Smooth muscle cell (in vitro differentiated cells): ENCODE measurements around the gene UBE2H. TPM values are rescaled to one million over a fixed set of nuclear protein-coding genes. Genes with fewer than 3 reads are reported as not detected.

Experiments
- DNase-seq: peaks from one replicate; lab custom pipeline; 2025; ENCODE audit not compliant: unreplicated experiment; lab: John Stamatoyannopoulos, UW
- H2AFZ ChIP-seq: fragments of 200-600 bp; sonication (generic); 2 replicates; pipeline ENCODE4 v1.6.0; 2016; ENCODE audit warnings: antibody characterized with exemption, low read depth, mild to moderate bottlenecking
- H3F3A ChIP-seq: fragments of 200-600 bp; sonication (generic); 2 replicates; pipeline ENCODE4 v1.6.0; 2017; ENCODE audit warnings: antibody characterized with exemption, low read depth
- H3K27ac ChIP-seq: fragments of 200-600 bp; sonication (generic); 2 replicates; pipeline ENCODE4 v1.5.1; 2016; ENCODE audit warnings: low read depth, mild to moderate bottlenecking
- H3K27me3 ChIP-seq: fragments of 200-600 bp; sonication (generic); 2 replicates; pipeline ENCODE4 v1.6.1; 2016; ENCODE audit warnings: low read depth, mild to moderate bottlenecking
- H3K36me3 ChIP-seq: fragments of 200-600 bp; sonication (generic); 2 replicates; pipeline ENCODE4 v1.5.1; 2016; ENCODE audit warnings: low read depth
- H3K4me1 ChIP-seq: fragments of 200-600 bp; sonication (generic); 2 replicates; pipeline ENCODE4 v1.5.1; 2016; ENCODE audit warnings: low read depth
- H3K4me2 ChIP-seq: fragments of 200-600 bp; sonication (generic); 2 replicates; pipeline ENCODE4 v1.6.0; 2016; ENCODE audit warnings: mild to moderate bottlenecking
- H3K4me3 ChIP-seq: fragments of 200-600 bp; sonication (generic); 2 replicates; pipeline ENCODE4 v1.5.1; 2016; ENCODE audit warnings: mild to moderate bottlenecking
- H3K79me2 ChIP-seq: fragments of 200-600 bp; sonication (generic); 2 replicates; pipeline ENCODE4 v1.6.0; 2016; ENCODE audit warnings: low read depth, mild to moderate bottlenecking
- H3K9ac ChIP-seq: fragments of 200-600 bp; sonication (generic); 2 replicates; pipeline ENCODE4 v1.6.0; 2016; ENCODE audit warnings: low read depth
- H3K9me3 ChIP-seq: fragments of 200-600 bp; sonication (generic); replicated peaks from 2 replicates; pipeline ENCODE4 v1.5.1; 2016; ENCODE audit warnings: low read depth
- H4K20me1 ChIP-seq: fragments of 200-600 bp; sonication (generic); 2 replicates; pipeline ENCODE4 v1.6.0; 2016; ENCODE audit warnings: low read depth
- CTCF ChIP-seq: fragments of 200-600 bp; sonication (generic); IDR thresholded peaks from 2 replicates; pipeline ENCODE4 v1.5.1; 2017; ENCODE audit warnings: borderline replicate concordance, mild to moderate bottlenecking, antibody characterized with exemption; ENCODE audit not compliant: insufficient read depth, poor library complexity, severe bottlenecking
- WGBS: methylation state at CpG from one replicate; pipeline ENCODE4 v1.1.7; 2016; ENCODE audit warnings: low lambda C conversion rate; 5-methylcytosine and 5-hydroxymethylcytosine counted together
- polyA plus RNA-seq: library from polyadenylated mRNA; unstranded; fragments of >200 nt; fragmentation: Nextera tagmentation; extraction: Ambion mirVana; gene quantifications from 2 replicates; pipeline ENCODE4 v1.2.1, GENCODE V29; 2016
- total RNA-seq: library from RNA; depleted of rRNA; stranded (reverse); fragments of >200 nt; gene quantifications from 2 replicates; pipeline ENCODE4 v1.2.3, GENCODE V29; 2014

The UBE2H gene
- total and polyA plus RNA-seq, 2 experiments from 2014 or later, result 66.1 to 94.5 TPM

- H3K79me2 ChIP-seq, result no peaks in the 10 kb centered on the region
- no peaks in the 10 kb centered on the region for H3K27me3 ChIP-seq
- H3K27ac ChIP-seq, result no peak overlapping the region
- no peaks in the 10 kb centered on the region for H3K4me1 ChIP-seq
- H3K36me3 ChIP-seq, result no peaks in the 10 kb centered on the region
- H3K9ac ChIP-seq, result no peak overlapping the region
- no peak overlapping the region for H3K4me3 ChIP-seq
- 76% methylated on average over 8 of the region's 8 CpGs for WGBS
- no peaks in the 10 kb centered on the region for H3F3A ChIP-seq
- no peaks in the 10 kb centered on the region for H4K20me1 ChIP-seq
- no peak for TF ChIP-seq CTCF
- no peak overlapping the region for H2AFZ ChIP-seq
- no peaks in the 10 kb centered on the region for H3K9me3 ChIP-seq
- H3K4me2 ChIP-seq, result no peak overlapping the region
- DNase-seq, result no peak
Measured at GRCh38 chr7:129993275-129993674, 40.5 kb upstream of the UBE2H start.

DNA sequence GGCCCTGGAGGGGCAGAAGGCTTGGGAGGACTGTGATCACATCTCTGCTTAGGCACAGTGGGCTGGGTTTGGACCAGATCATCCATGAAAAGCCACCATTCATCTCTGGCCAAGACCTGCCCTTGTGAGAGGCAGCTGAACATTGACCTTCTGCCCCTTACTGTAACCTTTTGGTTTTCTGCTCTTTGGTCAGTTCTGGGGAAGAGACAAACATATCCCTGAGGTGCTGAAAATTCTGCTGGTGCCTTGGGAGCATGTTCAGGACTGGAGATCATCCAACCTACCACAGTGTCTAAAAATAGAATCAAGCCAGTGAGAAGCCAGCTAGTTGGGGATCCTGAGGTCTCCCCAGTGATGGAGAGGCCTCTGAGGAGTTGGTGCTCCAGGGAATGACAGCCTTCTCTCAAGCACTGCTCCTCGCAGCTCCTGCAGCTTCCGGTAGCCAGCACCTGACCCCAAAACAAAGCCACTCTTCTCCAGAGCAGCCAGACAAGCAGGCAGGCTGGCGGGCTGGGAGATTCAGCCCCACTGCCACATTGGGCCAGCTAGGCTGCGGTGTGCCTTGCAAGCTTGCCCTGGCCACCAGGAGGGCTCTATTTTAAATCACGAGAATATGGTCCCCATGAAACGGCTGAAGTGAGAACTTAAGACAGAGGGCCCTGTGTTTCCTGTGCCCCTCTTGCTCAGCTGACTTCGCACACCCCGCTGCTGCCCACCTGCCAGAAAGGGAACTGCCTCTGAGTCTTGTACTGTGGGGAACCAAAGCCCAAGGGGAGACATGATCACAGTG is 37.8 kb upstream of the UBE2H start:
- Histone ChIP-seq H3K9me3 (no peaks in the 10 kb centered on the region), H3K4me1 (no peaks in the 10 kb centered on the region), H3K4me2 (no peak overlapping the region), H2AFZ (no peak overlapping the region), H3K9ac (no peak overlapping the region), H3F3A (no peaks in the 10 kb centered on the region), H3K36me3 (no peaks in the 10 kb centered on the region), H3K27me3 (no peaks in the 10 kb centered on the region), H3K4me3 (no peak overlapping the region), H3K27ac (no peak overlapping the region), H3K79me2 (no peaks in the 10 kb centered on the region), H4K20me1 (no peaks in the 10 kb centered on the region)
- WGBS, result 91% methylated on average over 8 of the region's 8 CpGs
- no peak for DNase-seq
- TF ChIP-seq CTCF, result no peak

GRCh38 chr7:129989466-129989865 is 36.7 kb upstream of the UBE2H start:
- H3F3A ChIP-seq, result no peaks in the 10 kb centered on the region
- H3K4me3 ChIP-seq, result no peak overlapping the region
- H3K4me2 ChIP-seq, result no peak overlapping the region
- H2AFZ ChIP-seq, result no peak overlapping the region
- 39% methylated on average over 4 of the region's 4 CpGs for WGBS
- H3K9ac ChIP-seq, result no peak overlapping the region
- no peaks in the 10 kb centered on the region for H3K27me3 ChIP-seq
- H4K20me1 ChIP-seq, result no peaks in the 10 kb centered on the region
- no peaks in the 10 kb centered on the region for H3K79me2 ChIP-seq
- no peaks in the 10 kb centered on the region for H3K9me3 ChIP-seq
- no peaks in the 10 kb centered on the region for H3K4me1 ChIP-seq
- H3K27ac ChIP-seq, result no peak overlapping the region
- H3K36me3 ChIP-seq, result no peaks in the 10 kb centered on the region
- no peak for TF ChIP-seq CTCF
- DNase-seq, result no peak

- no peak overlapping the region for H3K4me3 ChIP-seq
- H3K9me3 ChIP-seq, result no peaks in the 10 kb centered on the region
- DNase-seq, result no peak
- no peak for TF ChIP-seq CTCF
- H3K4me1 ChIP-seq, result no peaks in the 10 kb centered on the region
- no peak overlapping the region for H3K9ac ChIP-seq
- no peaks in the 10 kb centered on the region for H3K27me3 ChIP-seq
- no peaks in the 10 kb centered on the region for H3K79me2 ChIP-seq
- H3K4me2 ChIP-seq, result no peak overlapping the region
- no peaks in the 10 kb centered on the region for H3K36me3 ChIP-seq
- H3F3A ChIP-seq, result no peaks in the 10 kb centered on the region
- H4K20me1 ChIP-seq, result no peaks in the 10 kb centered on the region
- H2AFZ ChIP-seq, result no peak overlapping the region
- WGBS, result 95% methylated on average over 9 of the region's 9 CpGs
- no peak overlapping the region for H3K27ac ChIP-seq
Measured at GRCh38 chr7:129986600-129986999, 33.8 kb upstream of the UBE2H start.
